GM15510 (cell line): ENCODE measurements around the gene SRPK3.

Experiments used
- POLR2A ChIP-seq: IDR thresholded peaks from 3 replicates; pipeline ENCODE4 v1.6.1; 2011; ENCODE audit warnings: borderline replicate concordance; ENCODE audit not compliant: insufficient read length; ENCODE audit errors: extremely low read depth

Gene SRPK3

DNA sequence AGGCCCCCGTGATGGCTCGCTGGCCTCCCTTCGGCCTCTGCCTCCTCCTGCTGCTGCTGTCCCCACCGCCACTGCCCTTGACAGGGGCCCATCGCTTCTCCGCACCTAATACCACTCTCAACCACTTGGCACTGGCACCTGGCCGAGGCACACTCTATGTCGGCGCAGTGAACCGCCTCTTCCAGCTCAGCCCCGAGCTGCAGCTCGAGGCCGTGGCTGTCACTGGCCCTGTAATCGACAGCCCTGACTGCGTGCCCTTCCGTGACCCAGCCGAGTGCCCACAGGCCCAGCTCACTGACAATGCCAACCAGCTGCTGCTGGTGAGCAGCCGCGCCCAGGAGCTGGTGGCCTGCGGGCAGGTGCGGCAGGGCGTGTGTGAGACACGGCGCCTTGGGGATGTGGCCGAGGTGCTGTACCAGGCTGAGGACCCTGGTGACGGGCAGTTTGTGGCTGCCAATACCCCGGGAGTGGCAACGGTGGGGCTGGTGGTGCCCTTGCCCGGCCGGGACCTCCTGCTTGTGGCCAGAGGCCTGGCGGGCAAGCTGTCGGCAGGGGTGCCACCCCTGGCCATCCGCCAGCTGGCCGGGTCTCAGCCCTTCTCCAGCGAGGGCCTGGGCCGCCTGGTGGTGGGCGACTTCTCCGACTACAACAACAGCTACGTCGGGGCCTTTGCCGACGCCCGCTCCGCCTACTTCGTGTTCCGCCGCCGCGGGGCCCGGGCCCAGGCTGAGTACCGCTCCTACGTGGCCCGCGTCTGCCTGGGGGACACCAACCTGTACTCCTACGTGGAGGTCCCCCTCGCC is 13.8 kb upstream of the SRPK3 start:
- TF ChIP-seq POLR2A: no peak

DNA sequence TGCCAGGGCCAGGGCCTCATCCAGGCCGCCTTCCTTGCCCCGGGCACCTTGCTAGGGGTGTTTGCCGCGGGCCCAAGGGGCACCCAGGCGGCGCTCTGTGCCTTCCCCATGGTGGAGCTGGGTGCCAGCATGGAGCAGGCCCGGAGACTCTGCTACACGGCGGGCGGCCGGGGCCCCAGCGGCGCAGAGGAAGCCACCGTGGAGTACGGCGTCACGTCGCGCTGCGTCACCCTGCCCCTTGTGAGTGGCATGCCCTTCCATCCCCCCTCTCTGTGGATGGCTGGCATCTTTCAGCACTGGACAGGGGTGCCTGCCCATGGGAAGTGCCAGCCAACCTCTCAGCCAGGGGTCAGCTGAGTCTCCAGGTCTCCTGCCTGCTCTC is 13.2 kb upstream of the SRPK3 start:
- TF ChIP-seq POLR2A: no peak

DNA sequence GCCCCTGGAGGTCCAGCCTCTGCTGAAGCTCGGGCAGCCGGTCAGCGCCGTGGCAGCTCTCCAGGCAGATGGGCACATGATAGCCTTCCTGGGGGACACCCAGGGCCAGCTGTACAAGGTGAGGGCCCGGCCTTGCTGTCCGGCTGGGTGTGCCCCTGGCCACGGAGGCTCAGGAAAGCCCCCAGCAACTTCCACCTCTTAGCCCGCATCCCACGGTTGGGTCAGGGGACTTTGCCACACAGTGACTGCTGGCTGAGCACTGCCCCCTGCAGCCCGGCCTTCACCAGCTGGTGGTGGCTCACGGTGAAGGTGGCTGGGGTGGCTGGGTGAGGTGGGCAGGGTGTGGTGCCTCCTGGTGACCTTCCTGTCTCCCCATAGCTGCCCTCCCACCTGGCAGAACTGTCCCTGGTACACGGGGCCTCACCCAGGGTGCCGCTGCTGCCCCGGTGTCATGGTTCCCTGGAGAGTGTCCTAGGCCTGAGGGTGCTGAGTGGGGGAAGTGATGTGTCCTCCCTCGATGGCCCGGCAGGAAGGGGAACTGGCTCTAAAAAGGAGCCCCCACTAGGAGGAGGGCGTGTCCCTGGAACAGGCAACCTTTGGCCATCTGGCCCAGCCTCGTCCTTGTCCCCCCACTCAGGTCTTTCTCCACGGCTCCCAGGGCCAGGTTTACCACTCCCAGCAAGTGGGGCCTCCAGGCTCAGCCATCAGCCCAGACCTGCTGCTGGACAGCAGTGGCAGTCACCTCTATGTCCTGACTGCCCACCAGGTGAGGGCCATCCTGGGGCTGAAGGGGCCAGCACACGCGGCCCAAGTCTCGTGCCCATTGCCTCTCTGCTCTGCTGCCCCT is 12.3 kb upstream of the SRPK3 start:
- TF ChIP-seq POLR2A: no peak

DNA sequence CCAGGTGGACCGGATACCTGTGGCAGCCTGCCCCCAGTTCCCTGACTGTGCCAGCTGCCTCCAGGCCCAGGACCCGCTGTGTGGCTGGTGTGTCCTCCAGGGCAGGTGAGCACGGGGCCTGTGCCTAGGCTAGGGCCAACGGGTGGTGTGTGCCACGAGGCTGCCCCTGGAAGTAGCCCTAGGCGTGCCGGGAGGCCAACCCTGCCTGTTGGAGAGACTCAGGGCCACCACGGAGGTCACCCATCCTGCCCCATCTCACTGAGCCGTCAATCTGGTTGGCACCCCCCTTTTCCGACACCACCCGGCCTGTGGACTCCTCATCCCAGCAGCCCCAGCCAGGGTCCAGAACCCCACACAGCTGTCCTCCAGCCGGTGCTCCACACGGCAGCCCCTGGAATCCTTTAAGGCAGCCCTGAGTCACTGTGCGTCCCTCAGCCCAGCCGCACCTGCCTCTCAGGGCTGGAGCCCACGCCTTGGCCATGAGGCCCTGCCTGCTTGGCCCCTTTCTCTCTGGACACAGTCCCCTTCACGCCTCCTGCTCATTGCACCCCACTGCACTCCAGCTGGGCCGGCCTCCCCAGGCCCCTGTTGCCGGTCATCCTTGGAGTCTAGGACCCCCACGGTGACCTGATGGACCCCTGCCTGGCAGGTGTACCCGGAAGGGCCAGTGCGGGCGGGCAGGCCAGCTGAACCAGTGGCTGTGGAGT is 11.5 kb upstream of the SRPK3 start:
- no peak for TF ChIP-seq POLR2A

GRCh38 chrX:153769865-153770600 is 10.8 kb upstream of the SRPK3 start:
- TF ChIP-seq POLR2A: no peak

DNA sequence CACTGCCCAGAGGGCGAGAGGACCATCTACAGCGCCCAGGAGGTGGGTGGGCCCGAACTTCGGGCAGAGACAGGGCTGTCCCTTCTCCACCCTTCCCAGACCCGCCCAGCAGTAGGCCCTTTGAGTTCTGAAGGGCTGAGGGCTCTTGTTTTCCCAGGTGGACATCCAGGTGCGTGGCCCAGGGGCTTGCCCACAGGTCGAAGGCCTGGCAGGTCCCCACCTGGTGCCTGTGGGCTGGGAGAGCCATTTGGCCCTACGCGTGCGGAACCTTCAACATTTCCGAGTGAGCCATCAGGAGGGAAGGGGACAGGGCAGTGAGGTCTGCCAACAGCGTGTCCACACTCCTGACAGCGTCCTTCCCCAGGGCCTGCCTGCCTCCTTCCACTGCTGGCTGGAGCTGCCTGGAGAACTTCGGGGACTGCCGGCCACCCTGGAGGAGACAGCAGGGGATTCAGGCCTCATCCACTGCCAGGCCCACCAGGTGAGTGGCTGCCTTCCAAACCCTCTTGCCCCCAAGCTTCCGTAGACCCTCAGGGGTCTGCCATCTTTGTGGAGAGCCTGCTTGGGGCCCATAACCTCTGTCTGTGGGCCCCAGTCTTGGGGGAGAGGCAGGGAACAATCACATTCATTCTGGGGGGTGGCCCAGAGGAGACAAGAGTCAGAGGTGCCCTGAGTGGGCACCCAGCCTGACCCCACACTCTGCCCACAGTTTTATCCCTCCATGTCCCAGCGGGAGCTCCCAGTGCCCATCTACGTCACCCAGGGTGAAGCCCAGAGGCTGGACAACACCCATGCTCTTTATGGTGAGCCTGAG is 10.0 kb upstream of the SRPK3 start:
- no peak for TF ChIP-seq POLR2A

DNA sequence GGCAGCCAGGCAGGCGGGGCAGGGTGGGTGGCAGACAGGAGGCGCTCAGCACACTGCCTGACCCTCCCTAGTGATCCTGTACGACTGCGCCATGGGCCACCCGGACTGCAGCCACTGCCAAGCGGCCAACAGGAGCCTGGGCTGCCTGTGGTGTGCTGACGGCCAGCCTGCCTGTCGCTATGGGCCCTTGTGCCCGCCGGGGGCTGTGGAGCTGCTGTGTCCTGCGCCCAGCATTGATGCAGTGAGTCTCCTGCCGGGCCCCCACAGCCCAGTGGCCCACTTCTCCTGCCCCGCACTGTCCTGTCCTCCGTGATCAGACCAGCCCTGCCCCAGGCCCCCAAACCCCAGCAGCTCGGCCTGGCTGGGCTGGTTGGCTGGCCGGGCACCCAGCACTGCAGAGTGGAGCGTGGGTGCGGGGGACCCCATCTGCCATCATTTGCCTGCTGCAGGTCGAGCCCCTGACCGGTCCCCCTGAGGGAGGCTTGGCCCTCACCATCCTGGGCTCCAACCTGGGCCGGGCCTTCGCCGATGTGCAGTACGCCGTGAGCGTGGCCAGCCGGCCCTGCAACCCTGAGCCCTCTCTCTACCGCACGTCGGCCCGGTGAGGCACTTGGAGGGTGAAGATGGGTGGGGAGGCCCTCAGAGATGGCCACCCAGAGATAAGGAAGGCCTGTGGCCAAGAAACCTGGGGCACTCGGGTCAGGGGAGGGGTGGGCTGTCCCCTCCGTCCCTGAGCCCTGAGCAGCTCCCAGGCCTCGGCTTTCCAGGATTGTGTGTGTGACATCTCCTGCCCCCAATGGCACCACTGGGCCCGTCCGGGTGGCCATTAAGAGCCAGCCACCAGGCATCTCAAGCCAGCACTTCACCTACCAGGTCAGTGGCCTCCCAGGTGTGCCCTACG is 9.2 kb upstream of the SRPK3 start:
- no peak for TF ChIP-seq POLR2A

- no peak for TF ChIP-seq POLR2A
These were observed 8.3 kb upstream of the SRPK3 start for GRCh38 chrX:153772316-153773217.

DNA sequence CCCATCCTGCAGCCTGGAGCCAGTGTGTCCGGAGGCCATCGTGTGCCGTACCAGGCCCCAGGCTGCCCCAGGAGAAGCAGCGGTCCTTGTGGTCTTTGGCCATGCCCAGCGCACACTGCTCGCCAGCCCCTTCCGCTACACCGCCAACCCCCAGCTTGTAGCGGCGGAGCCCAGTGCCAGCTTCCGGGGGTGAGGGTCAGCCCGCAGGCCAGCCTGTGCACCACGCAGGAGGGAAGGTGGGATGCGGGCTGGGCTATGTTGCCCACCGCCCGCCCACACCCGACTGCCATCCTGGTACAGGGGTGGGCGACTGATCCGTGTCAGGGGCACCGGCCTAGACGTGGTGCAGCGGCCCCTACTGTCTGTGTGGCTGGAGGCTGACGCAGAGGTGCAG is 7.6 kb upstream of the SRPK3 start:
- TF ChIP-seq POLR2A: no peak

DNA sequence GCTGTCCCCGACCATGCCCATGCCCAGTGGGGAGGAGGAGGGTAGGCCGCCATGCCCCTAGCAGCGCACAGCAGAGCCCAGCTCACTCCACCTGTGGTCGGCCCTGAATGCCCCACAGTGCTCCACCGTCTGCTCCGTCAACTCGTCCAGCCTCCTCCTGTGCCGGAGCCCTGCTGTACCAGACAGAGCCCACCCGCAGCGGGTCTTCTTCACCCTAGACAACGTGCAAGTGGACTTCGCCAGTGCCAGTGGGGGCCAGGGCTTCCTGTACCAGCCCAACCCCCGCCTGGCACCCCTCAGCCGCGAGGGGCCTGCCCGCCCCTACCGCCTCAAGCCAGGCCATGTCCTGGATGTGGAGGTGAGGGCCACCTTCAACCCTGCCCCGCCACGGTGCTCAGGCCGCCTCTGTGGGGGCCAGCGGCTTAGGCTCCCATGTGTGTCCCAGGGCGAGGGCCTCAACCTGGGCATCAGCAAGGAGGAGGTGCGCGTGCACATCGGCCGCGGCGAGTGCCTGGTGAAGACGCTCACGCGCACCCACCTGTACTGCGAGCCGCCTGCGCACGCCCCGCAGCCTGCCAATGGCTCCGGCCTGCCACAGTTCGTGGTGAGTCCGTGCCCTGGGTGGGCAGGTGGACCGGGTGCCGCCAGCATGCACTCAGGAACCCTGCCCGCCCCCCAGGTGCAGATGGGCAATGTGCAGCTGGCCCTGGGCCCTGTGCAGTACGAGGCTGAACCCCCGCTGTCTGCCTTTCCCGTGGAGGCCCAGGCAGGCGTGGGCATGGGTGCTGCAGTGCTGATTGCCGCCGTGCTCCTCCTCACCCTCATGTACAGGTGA is 6.9 kb upstream of the SRPK3 start:
- no peak for TF ChIP-seq POLR2A

GRCh38 chrX:153774576-153775292 is 6.1 kb upstream of the SRPK3 start:
- TF ChIP-seq POLR2A: no peak
